Lung (tissue), 12 donors: Measurements from ENCODE around the gene GFRA1. TPM values are rescaled to one million over a fixed set of nuclear protein-coding genes. Genes with fewer than 3 reads are reported as not detected.

Experiments used
- ATAC-seq: fragments of 200-7000 bp; cut with Tn5 transposase; one replicate; pipeline ENCODE4 v1.9.1; 2020; ENCODE audit warnings: moderate number of reproducible peaks; ENCODE audit not compliant: insufficient read depth, low FRiP score
- DNase-seq, 3 donors: peaks; one replicate each; pipeline ENCODE4 v3.0.0-alpha.2; 2013 to 2017
- H3K27ac ChIP-seq, 2 donors: one replicate each; pipeline ENCODE4 v1.5.1; 2013; ENCODE audit warnings: mild to moderate bottlenecking in 2 of 2, moderate library complexity in 2 of 2, control low read depth in 1 of 2, inconsistent platforms in 1 of 2, low read depth in 1 of 2, low read length in 1 of 2
- H3K27me3 ChIP-seq, 3 donors: one replicate each; pipeline ENCODE4 v1.5.1; 2013; ENCODE audit warnings: low read length in 2 of 3; ENCODE audit not compliant: control insufficient read depth in 3 of 3, insufficient read depth in 3 of 3
- H3K36me3 ChIP-seq, 4 donors: one replicate each; pipeline ENCODE4 v1.5.1; 2013; ENCODE audit warnings: low read length in 4 of 4, mild to moderate bottlenecking in 1 of 4, moderate library complexity in 1 of 4; ENCODE audit not compliant: control insufficient read depth in 4 of 4, insufficient read depth in 4 of 4
- H3K4me1 ChIP-seq, 5 donors: one replicate each; pipeline ENCODE4 v1.5.1; 2013; ENCODE audit warnings: low read length in 5 of 5, mild to moderate bottlenecking in 2 of 5, moderate library complexity in 1 of 5; ENCODE audit not compliant: control insufficient read depth in 5 of 5, insufficient read depth in 5 of 5
- H3K4me3 ChIP-seq: one replicate; pipeline ENCODE4 v1.5.1; 2013; ENCODE audit warnings: mild to moderate bottlenecking, control low read depth, moderate library complexity
- H3K9ac ChIP-seq, 2 donors: one replicate each; pipeline ENCODE4 v1.5.1; 2013; ENCODE audit warnings: low read length in 2 of 2, control low read depth in 1 of 2; ENCODE audit not compliant: insufficient read depth in 1 of 2
- H3K9me3 ChIP-seq, 4 donors: one replicate each; pipeline ENCODE4 v1.5.1; 2013; ENCODE audit warnings: low read length in 3 of 4, mild to moderate bottlenecking in 1 of 4, moderate library complexity in 1 of 4; ENCODE audit not compliant: control insufficient read depth in 4 of 4, insufficient read depth in 3 of 4
- CTCF ChIP-seq: IDR thresholded peaks from 2 replicates; pipeline ENCODE4 v1.5.1; 2012; ENCODE audit warnings: mild to moderate bottlenecking; ENCODE audit errors: control extremely low read depth, extremely low read depth
- WGBS, 2 donors: extraction: QIAGEN DNeasy Blood & Tissue Kit; methylation state at CpG; one replicate each; pipeline ENCODE4 v1.1.7; 2013; 5-methylcytosine and 5-hydroxymethylcytosine counted together
- polyA plus RNA-seq, 2 donors: library from polyadenylated mRNA; stranded (reverse); fragments of 200-250 nt; gene quantifications; one replicate each; pipeline ENCODE4 v1.2.1, GENCODE V29; 2013
- total RNA-seq, 2 donors: library from RNA; depleted of rRNA in 1 of 2; stranded (reverse); fragments of >200 nt in 1 of 2; gene quantifications; one replicate each; pipeline ENCODE4 v1.2.1, GENCODE V29; 2014 to 2021
- donor health status: control.
- donor health status: control.
- donor health status: Bipolar disorder and iron deficiency.
- donor health status: healthy.
- donor health status: DM: yes; HTN: yes; CAD: no.

GFRA1 gene
- total and polyA plus RNA-seq, 4 donors = 0.51 to 30.4 (median 1.4) TPM

DNA sequence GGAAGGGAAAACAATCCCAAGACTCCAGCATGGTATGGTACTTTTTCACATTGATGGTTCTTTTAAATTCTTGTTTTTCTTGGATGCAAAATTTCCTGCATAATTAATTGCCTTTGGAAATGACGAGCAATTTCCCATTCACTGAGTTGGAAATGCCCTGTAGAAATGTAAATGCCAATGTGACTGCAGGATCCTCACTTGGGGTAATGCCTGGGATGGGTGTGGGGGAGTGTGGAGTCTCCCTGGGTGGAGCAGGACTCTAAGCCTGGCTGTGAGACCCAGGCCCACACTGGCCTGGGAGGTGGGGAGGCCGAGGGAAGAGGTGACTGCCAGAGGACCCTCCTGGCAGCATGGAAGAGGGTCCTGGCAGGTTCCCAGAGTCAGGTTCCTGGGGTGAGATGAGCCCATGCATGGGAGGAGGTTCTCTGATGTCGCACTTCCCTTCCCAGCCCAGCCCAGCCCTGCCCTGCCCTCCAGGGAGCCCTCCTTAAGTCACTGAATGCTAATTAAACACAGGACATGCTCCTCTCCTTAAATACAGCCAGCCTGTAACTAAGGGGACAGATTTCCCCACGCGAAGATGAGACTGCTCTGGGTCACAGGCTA is 157.9 kb downstream of the GFRA1 start:
- 55 to 58% methylated on average over 5 of the region's 5 CpGs for WGBS, 2 donors
- H3K27me3 ChIP-seq = no peaks in the 10 kb centered on the region
- no peak overlapping the region for H3K4me3 ChIP-seq
- no peaks in the 10 kb centered on the region for H3K36me3 ChIP-seq
- no peaks in the 10 kb centered on the region for H3K9me3 ChIP-seq
- no peak overlapping the region for H3K27ac ChIP-seq
- ATAC-seq (no peak), DNase-seq (no peak)
- no peaks in the 10 kb centered on the region for H3K4me1 ChIP-seq
- no peak for TF ChIP-seq CTCF
- no peak overlapping the region for H3K9ac ChIP-seq

DNA sequence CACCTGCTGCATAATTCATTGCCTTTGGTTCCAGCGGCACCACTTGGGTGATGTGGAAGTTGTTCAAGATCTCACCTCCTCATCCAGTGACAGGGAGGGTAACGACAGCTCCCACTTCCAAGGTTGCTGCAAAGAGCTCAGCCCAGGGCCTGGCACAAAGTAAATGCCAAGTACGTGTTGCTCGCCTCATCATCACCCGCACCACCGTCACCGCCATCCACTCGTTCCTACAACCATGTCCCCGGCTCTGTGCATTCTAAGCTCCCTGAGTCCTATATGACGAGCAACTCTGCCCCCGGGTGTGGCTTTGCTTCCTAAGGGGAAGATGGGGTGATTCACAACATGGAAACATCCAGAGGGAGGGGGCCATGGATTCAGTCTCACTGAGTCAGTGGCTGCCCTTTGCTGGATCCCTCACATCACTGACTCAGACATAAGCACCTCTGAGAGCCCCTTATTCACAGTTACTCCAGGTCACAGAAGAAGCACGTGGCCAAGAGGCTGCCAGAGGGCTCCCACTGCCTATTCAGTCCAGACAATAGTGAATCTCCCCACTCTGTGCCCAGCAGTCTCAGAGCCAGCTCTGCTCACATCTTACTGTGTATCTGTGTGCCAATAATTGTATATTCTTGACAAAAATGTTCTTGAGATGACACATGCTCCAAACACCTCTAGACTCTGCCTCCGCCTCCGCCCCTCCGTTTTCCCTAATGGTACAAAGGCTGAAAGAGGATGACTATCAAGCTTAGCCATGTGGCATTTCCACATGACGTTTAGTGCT is 159.1 kb downstream of the GFRA1 start:
- H3K4me1 ChIP-seq = no peaks in the 10 kb centered on the region
- no peak for TF ChIP-seq CTCF
- ATAC-seq (no peak), DNase-seq (no peak)
- H3K27ac ChIP-seq = no peak overlapping the region
- H3K36me3 ChIP-seq = no peaks in the 10 kb centered on the region
- H3K27me3 ChIP-seq = no peaks in the 10 kb centered on the region
- no peak overlapping the region for H3K4me3 ChIP-seq
- H3K9me3 ChIP-seq = no peaks in the 10 kb centered on the region
- WGBS, 2 donors = 85 to 87% methylated on average over 16 of the region's 16 CpGs
- H3K9ac ChIP-seq = no peak overlapping the region

GRCh38 chr10:116112232-116113231 is 160.5 kb downstream of the GFRA1 start:
- Histone ChIP-seq H3K4me3 (no peak overlapping the region), H3K9ac (no peak overlapping the region), H3K4me1 (no peaks in the 10 kb centered on the region), H3K9me3 (no peaks in the 10 kb centered on the region), H3K36me3 (no peaks in the 10 kb centered on the region), H3K27me3 (no peaks in the 10 kb centered on the region), H3K27ac (no peak overlapping the region)
- DNase-seq = no peak
- WGBS, 2 donors = 85 to 87% methylated on average over 17 of the region's 17 CpGs
- no peak for ATAC-seq
- no peak for TF ChIP-seq CTCF
